HG03135 (cell line): ENCODE results near the gene HDAC9.
A peak's percentile ranks its signal among the peaks of the same experiment; 100 is the strongest.

Experiments
- ATAC-seq: cut with Tn5 transposase; IDR thresholded peaks from one replicate; pipeline ENCODE4 v1.9.1; 2021; ENCODE audit warnings: mild to moderate bottlenecking, moderate library complexity; ENCODE audit not compliant: unreplicated experiment

The HDAC9 gene

GRCh38 chr7:18494406-18494805 is 1.1 kb upstream of the HDAC9 start:
- ATAC-seq, result no peak

DNA sequence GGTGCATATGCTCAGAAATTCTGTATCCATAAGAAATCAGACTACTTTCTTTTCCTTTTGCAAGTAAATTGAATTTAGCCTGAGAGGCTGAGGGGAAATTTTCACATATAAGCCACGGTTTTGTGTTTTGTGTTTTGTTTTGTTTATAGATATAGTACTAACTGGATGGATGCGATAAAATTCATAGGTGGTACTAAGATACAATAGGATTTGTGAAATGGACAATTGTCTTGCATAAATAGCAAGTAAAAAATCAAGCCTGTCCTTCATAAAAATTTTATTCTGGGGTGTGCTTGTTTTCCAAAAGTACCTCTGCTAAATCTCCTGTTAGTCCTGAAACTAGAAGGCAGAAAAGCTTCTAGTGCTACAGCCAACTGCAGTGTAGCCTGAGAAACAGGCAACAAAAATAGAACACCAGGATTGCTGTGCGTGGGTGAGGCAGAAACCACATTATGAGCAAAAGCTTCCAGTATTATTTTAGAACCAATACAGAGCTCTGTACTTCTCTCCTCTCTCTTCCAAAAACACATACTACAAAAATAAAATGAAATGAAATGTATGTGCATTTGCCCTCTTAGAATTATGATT is 634 bp upstream of the HDAC9 start:
- ATAC-seq, result peak; percentile 24

- no peak for ATAC-seq
Observed at GRCh38 chr7:18496341-18496700, 772 bp downstream of the HDAC9 start.

GRCh38 chr7:18497082-18497481 is 1.5 kb downstream of the HDAC9 start:
- no peak for ATAC-seq

GRCh38 chr7:18497800-18498199 is 2.3 kb downstream of the HDAC9 start:
- ATAC-seq, result no peak

DNA sequence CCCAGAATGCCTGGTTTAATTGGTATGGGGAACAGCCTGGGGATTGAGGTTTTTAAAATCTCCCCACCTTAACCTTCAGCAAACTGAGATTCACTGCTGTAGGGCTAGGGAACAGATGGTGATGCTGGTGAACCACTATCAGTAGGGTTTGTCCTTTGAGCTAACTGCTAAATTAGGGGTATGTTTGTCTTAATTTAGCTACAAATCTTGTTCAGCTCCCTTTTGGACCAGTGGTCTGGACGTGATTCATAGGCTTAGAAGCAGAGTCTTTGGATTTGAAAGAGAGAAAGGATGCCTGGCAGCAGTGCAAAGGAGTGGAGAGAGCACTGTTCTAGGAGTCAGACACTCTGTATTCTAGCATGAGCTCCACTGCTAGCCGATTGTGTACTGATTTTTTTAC is 2.8 kb downstream of the HDAC9 start:
- ATAC-seq, result no peak

- ATAC-seq, result no peak
Observed at GRCh38 chr7:18499407-18500177, 4.0 kb downstream of the HDAC9 start.

DNA sequence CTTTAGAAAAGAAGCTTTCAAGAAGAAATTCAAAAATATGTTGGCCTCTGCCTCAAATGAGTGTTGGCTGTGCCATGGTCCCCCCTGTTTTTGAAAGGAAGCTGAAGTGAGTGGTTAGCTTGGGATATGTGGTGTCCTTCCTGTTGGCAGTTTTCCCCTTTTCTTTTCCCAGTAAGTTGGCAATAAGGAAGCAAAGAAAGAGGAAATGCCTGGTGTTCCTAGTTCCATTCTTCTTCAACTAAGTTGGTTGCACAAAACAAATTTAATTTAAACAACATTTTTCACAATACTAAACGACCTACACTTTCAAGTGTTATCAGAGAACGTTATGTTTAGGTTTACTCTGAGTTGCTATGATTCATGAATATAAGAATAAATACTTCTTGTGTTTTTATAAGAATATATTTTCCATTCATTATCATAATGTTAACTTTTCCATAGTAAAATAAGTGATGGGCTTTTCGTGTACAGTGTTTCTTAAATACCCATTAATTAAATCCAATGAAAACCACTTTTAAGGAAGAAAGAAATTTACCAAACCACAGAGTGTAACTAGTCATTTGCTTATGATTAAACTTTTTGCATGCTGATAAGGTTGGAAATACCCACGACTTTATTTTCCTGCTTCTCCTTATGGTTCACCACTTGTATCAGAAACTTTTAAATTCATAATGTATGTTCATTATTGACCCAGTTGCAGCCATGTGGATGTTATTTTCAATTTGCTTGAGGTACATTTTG is 7.7 kb downstream of the HDAC9 start:
- ATAC-seq, result no peak

DNA sequence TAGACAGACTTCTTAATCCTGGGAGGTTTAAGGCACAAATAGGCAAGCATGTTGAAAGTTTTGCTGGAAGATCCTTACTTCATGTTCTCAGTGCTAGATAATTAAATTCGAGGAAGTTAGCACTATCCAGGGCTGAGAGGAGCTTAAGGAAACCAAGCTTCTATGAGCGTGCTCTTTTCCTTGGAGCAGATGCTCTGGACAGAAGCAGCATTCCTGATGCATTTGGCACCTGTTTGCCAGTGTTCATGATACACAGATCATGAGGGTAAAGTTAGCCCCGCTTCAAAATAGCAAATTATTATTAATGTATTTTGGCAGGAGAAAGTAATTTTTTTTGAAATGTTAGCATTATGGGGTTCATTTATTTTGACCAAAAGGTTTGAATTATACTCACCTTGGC is 9.4 kb downstream of the HDAC9 start:
- no peak for ATAC-seq

DNA sequence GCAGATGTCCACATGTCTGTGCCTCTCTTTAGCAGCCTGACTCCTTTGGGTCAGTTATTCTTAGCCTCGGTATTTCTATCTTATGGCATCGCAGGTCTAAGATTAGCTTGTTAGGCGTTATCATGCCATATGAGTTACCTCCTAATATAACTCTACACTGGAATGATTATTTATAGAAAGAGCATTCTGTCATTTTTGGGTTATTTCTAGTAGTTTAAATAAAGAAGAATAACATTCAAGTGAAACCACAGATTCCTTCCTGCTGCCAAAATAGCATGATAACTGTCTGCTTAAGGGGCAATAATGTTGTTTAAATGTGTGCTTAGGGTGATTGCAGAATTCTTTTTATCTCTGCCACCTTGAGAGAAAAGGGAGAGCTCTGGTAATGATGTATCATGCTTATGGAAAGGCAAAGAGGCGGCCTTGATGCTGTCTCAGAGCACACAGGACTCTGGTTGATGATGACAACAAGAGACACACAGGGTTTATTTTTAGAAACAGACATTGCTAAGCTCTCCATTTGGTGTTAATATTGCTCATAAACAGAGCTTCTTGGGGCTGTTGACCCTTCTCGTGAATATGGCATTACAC is 10.4 kb downstream of the HDAC9 start:
- peak; percentile 46 for ATAC-seq

DNA sequence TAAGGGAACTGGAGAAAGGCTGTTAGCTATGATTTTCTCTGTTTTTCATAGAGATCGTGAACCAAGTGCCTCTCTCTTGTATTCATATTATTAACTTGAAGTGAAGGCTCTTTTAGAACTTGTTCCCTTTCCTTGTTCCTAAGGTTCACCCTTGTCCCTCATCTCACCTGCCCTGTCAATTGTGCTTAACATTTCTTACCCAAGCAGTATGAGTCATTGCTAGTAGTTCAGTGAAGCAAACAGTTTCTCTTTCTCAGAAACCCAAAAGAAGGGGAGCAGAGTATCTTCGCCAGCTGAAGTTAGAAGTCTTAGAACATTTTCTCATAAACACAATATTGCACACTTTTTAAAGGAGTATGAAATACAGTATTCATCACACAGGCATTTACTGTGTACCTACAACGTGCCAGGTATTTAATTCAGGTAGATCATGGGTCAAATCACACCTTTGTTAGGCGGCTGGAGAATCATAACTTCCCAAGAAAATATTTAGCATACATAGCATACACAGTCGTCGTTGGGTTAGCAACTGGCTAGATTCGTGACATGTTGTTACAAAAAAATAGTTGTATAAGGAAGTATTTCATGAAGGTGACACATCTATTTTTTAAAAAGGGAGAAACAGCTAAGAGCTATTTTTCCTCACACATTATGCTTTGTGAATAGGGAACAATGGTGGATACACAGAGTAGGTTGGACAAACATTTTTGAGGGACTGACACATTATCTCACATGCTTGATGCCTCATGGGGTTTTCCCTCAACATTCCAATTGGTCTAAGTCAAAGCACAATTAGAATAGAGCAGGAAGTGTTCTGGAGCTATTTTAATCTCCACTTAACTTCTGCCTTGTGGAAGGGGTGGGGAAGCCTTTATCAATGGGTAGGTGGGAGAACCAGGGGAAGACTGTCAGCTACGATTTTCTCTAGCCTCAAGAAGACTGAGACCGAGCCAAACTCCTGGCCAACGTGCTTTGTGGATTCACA is 13.2 kb downstream of the HDAC9 start:
- ATAC-seq, result peak; percentile 88

- no peak for ATAC-seq
Observed at GRCh38 chr7:18509481-18509880, 13.9 kb downstream of the HDAC9 start.

DNA sequence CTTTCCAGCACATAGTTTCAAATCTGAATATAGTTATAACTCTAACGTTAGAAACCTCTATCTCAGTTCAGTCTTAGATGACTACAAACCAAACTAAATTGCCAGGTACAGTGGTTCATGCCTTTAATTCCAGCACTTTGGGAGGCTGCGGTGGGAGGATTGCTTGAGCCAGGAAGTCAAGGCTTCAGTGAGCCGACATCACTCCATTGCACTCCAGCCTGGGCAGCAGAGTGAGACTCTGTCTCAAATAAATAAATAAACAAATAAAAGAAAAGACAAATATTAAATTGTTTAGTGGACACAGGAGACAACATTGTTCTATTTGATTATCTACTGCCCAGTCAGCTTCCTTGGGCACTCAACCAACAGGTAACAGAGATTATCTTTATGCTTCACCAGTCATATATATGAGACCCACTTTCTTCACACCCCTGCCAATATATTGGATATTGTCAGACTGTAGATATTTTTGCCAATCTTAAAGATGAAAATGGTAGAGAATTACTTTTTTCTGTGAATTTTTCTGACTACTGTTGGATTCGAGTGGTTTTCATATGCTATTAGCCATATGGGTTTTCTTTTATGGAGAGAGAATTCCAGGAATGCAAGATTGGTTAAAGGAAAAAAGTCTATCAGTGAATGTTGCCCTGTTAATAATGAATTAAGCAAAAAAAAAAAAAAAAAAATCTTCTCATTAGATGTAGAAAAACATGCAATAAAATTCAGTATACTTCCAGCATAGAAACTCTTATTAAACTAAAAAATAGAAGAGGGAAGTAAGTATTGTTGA is 16.0 kb downstream of the HDAC9 start:
- no peak for ATAC-seq

DNA sequence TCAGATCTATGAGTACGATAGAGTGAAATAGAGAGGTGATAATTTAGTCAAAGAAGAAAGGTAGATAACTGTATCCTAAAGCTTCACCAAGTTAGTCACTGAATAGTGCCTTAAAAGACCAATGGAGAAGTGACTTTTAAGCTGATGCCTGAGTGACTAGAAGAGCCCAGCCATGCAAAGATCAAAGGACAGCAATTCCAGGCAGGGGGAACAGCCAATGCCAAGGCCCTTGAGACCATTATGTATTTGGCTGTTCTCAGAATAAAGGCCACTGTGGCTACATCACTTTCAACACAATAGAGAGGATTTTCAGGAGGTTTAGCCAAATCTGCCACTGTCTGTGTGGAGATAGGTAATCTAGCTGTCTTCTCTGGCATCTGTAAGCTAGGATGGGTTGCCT is 17.8 kb downstream of the HDAC9 start:
- no peak for ATAC-seq

DNA sequence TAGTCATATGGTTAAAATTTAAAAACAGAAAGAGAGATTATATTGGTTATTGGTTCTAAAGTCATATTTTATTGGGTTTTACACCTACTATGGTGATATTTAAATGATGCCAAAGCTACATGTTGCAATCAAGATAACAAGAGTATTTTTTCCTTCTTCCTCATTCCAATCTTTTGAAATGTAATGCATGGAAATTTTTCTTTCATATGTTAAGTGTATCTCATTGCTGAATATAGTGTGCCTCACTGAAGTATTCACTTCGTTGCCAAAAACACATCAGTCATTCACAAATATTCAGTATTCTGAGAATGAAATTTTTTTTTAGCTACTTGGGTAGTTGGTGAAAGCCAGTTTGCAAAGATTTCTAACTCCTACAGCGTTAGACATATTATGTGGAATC is 19.5 kb downstream of the HDAC9 start:
- no peak for ATAC-seq

DNA sequence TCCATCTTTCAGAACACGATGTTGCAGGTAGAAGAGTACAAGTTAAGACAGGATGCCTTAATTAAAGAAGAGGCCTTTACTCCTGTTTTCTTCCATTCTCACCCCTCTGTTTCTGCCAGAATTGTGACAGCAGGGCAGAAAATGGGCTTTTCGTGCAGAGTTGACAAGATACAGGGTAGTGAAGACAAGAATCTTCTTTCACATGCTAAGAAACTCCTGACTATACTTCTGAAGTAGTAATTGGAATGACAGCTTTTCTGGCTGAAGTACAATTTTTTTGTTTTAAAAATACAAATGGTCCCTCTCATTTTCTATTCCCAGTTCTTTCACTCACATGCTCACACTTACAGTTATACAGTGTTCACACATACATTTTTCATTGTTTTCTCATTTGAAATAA is 22.1 kb downstream of the HDAC9 start:
- no peak for ATAC-seq

DNA sequence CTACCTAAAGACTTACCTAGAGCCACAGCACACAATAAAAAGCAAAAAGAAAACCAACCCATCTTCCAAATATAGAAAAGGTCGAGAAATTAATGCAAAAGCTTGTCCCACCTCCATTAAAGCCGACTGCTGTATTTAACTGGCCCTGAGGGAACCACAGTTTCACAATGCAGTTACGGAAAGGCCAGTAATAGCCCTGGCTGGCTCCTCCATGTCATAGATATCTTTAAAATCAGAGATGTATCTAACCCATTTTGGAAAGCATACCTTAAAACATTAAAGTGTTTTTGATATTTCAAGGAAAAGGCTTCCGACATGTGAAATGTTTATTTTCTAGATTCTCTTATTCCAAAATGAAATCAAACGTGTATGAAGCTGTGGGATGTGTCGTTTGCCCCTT is 23.0 kb downstream of the HDAC9 start:
- no peak for ATAC-seq

GRCh38 chr7:18520450-18521235 is 25.1 kb downstream of the HDAC9 start:
- peak; percentile 75 for ATAC-seq

- ATAC-seq, result no peak
Observed at GRCh38 chr7:18521236-18521589, 25.7 kb downstream of the HDAC9 start.
